Measurements from ENCODE around the gene ABCB11.

DNA sequence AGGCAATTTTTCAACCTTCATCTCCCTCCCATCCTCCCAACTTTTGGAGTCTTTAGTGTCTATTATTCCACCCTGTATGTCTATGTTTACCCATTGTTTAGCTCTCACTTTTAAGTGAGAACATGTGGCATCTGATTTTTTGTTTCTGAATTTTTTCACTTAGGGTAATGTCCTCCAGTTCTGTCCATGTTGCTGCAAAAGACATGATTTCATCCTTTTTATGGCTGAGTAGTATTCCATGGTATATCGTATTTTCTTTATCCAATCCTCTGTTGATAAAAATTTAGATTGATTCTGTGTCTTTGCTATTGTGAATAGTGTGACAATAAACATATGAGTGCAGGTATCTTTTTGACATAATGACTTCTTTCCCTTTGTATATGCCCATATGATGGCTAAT lies 81.8 kb downstream of the ABCB11 start:
- TF ChIP-seq SP1 (IDR thresholded peaks at IDR 0.05) (no peak), CTBP1 (IDR thresholded peaks at IDR 0.05; ENCODE audit: borderline replicate concordance) (no peak)

Data from HEK293T (cell line).